Measurements from ENCODE around the gene NELL1.
"Not testable (repeated sequence)": the region's sequence is repeated elsewhere in the genome, so short reads cannot be mapped to it uniquely, and the experiment has no call there.

Gene NELL1

GRCh38 chr11:21257461-21257860 is 588.1 kb downstream of the NELL1 start:
- DNase-seq = no peak

- DNase-seq = no peak
Observed at GRCh38 chr11:21258414-21258813, 589.0 kb downstream of the NELL1 start.

GRCh38 chr11:21260101-21260500 is 590.7 kb downstream of the NELL1 start:
- DNase-seq = no peak

- no peak for DNase-seq
Observed at GRCh38 chr11:21262992-21263391, 593.6 kb downstream of the NELL1 start.

DNA sequence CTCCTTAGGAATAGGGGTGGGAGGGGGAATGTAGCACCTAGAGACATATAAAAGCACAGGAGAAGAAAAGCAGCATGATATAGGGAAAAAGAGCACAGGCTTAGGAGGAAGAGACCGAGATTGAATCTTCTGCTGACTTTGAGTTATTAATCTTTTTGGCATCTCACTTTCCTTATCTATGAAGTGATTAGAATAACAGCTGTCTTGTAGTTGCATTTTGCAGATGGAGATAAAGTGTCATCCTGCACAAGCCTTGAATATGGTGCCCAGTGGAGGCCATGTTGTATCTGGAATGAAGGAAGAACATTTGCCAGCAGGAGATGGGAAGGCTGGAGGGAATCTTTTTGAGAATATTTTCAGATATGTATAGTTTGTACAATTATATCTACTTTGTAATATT is 594.7 kb downstream of the NELL1 start:
- no peak for DNase-seq

GRCh38 chr11:21268036-21268435 is 598.6 kb downstream of the NELL1 start:
- DNase-seq = no peak

DNA sequence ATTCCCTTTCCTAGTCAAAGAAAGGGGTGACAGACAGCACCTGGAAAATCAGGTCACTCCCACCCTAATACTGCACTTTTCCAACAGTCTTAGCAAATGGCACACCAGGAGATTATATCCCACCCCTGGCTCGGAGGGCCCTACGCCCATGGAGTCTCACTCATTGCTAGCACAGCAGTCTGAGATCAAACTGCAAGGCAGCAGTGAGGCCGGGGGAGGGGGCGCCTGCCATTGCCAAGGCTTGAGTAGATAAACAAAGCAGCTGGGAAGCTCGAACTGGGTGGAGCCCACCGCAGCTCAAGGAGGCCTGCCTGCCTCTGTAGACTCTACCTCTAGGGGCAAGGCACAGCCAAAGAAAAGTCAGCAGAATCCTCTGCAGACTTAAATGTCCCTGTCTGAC is 602.8 kb downstream of the NELL1 start:
- DNase-seq = not testable (repeated sequence)

GRCh38 chr11:21278840-21279239 is 609.5 kb downstream of the NELL1 start:
- no peak for DNase-seq

- DNase-seq = no peak
Observed at GRCh38 chr11:21285104-21285503, 615.7 kb downstream of the NELL1 start.

DNA sequence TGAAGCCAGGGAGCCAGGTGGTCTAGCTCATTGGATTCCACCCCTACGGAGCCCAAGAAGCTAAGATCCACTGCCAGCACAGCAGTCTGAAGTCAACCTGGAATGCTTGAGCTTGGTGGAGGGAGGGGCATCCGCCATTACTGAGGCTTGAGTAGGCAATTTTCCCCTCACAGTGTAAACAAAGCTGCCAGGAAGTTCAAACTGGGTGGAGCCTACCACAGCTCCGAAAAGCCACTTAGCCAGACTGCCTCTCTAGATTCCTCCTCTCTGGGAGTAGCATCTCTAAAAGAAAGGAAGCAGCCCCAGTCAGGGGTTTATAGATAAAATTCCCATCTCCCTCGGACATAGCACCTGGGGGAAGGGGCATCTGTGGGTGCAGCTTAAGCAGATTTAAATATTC is 620.3 kb downstream of the NELL1 start:
- no peak for DNase-seq

DNA sequence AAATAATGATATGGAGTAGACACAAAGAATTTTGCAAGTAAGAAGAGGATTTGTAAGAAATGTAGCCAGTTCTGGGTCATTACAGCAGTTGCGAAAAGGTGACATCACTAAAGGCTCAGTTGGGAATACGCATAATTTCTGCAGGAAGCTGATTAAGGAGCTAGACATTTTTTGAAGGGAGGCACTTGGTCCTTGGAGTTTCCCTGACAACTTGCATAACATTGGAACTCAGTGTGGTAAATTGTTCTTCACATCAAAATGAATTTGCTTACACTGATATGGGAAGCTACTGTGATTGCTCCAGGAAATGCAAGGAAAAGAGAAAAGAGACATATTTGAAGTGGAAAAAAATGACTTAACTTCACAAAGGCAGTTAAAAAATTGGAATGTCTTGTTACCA is 626.1 kb downstream of the NELL1 start:
- no peak for DNase-seq

DNA sequence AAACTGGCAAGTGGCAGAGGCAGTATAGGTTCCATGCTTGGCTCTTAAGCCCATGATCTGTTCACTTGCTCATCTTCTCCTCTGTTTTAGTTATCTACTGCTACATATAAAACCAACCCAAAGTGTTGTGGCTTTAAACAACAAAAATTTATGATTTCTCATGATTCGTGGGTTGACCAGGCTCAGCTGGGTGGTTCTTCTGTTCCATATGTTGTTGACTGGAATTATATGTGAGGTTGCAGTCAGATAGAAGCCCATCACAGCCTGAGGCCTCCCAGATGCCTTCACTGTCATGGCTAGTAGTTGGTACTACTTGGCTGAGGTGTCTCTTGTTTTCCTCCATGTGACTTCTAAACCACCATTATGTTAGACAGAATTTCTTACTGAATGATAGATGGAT is 632.6 kb downstream of the NELL1 start:
- DNase-seq = no peak

GRCh38 chr11:21306739-21307358 is 637.5 kb downstream of the NELL1 start:
- no peak for DNase-seq

DNA sequence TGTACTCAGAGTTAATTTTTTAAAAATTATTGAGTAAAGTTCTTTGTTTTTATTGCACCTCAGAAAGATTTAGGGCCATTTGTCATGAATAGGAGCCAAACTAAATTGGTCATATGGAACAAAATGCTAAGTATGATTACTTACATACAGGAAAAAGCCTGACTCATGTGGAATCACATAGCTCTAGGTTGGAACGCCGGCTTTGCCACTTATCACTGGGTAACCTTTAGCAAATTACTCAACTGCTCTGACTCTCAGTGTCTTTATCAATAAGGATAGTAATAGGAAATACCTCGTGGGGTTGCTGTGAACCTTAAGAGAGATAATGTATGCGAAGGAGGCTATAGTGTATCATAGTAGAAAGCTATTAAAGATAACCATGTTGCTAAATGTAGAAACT is 638.5 kb downstream of the NELL1 start:
- no peak for DNase-seq

DNA sequence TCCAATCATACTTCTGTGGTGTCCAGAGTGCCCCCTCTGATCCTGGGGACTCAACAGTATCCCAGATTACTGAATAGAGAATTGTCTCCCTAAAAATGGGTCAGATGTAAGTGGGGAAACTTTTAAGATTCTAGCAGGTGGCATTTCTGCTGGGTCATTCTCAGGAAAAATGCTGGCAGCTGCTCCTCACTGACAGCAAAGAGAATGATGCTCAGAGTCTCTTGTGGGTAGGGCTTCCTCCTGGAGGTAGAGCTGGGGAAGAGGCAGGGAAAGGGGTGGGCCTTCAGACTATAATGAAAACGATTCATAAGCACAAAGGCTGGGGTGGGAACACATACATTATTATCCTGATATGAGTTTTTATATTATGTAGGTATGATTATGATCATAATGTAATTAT is 647.2 kb downstream of the NELL1 start:
- DNase-seq = no peak

DNA sequence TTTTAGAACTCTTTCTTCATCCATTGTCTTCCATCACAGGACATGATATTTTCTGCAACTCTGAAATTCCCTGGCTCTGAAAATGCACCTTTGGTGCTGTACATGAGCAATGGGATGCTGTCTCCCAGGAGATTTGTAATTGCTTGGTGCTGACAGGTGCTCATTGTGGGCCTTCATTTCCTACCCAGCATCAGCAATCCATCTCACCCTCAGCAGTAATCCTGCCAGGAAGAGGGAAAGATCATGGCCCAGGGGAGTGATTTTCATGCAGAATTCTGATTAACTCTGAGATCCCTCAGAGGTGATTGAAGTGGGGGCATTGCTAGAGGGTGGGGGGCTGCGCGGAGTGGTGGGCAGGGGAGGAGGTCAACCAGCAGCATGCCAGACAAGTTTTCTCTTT is 651.7 kb downstream of the NELL1 start:
- no peak for DNase-seq

- DNase-seq = no peak
Observed at GRCh38 chr11:21321530-21321929, 652.1 kb downstream of the NELL1 start.

DNA sequence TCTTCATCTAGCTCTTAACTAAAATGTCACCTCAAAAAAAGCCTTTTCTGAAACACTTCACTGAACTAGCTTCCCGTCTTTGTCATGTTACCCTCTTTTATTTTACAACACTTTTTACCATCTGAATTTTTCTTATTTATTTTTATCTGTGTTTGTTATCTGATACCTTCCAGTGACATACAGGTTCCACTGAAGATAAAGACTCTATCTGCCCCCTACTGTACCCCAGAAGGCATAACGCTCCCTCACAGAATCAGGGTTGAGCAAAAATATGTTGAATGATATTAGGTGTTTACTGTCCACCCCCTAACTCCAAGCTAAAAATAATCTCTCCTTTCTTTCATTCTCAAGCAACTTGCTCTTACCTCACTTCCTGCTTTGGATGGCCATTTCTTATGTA is 654.2 kb downstream of the NELL1 start:
- DNase-seq = no peak

GRCh38 chr11:21343204-21343603 is 673.8 kb downstream of the NELL1 start:
- DNase-seq = no peak

- DNase-seq = no peak
Observed at GRCh38 chr11:21346361-21346760, 677.0 kb downstream of the NELL1 start.

DNA sequence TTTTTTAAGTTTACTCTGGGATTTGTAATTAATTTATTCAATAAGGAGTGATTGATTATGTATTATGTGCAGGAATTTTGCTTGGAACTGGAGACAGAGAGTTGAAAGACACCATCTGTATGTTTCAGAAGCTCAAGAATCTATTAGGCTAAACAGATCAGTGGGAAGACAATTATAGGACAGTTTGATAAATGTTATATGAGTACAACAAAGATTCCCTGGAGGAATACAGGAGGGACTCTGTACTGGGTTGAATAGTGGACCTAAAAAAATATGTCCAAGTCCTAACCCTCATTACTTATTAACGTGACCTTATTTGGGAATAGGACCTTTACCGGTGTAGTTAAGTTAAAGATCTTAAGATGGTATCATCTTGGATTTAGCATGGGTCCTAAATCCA is 681.2 kb downstream of the NELL1 start:
- no peak for DNase-seq

DNA sequence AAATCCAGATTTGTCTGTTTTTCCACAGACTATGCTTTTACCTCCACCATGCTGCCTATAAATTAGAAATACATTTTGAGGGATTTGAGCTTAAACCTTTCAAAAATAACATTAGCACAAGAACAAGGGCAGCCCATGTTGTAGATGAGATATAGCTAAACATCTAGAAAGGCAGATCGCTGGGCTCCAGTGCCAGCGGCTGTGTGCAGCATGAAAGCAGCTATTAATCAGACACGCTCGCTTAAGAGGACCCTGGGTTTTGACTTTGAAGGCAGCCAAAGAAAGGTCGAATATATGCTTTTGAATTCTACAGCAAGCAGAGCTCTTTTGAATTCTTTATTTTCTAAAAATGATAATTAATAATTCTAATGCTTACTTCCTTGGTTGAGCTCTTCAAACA is 684.0 kb downstream of the NELL1 start:
- no peak for DNase-seq

- DNase-seq = no peak
Observed at GRCh38 chr11:21364866-21365624, 695.7 kb downstream of the NELL1 start.

- no peak for DNase-seq
Observed at GRCh38 chr11:21369947-21370346, 700.6 kb downstream of the NELL1 start.

DNA sequence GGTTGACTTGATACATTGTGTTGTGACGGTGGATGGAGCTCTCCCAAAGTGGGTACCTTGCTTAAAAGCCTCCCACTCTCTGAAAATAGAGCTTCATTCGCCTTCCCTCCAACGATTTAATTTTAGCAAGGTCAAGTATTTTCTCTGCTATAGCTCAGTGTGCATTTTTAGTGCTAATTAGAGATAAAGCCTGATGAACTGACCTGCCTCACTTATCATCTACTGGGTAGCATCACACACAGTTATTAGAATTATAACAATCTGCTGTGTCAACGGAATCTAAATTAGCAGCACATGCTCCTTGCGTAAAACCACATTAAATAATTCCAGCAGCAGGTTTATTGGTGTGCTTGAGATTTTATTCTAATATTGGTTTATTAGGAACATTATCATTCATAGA is 701.7 kb downstream of the NELL1 start:
- DNase-seq = no peak
